NCI-H2029 (cell line): ENCODE data around the gene EIF2B5.
"Not testable (repeated sequence)": the region's sequence is repeated elsewhere in the genome, so short reads cannot be mapped to it uniquely, and the experiment has no call there.

ENCODE experiments used
- DNase-seq: peaks from one replicate; lab custom pipeline; 2025; lab: John Stamatoyannopoulos, UW

EIF2B5 gene

GRCh38 chr3:184135149-184135910 is at the start of gene EIF2B5:
Gene EIF2B5 (plus strand): TSS chr3:184135358. CDS start chr3:184135386, 28 bp downstream.
- peak; percentile 95 for DNase-seq

DNA sequence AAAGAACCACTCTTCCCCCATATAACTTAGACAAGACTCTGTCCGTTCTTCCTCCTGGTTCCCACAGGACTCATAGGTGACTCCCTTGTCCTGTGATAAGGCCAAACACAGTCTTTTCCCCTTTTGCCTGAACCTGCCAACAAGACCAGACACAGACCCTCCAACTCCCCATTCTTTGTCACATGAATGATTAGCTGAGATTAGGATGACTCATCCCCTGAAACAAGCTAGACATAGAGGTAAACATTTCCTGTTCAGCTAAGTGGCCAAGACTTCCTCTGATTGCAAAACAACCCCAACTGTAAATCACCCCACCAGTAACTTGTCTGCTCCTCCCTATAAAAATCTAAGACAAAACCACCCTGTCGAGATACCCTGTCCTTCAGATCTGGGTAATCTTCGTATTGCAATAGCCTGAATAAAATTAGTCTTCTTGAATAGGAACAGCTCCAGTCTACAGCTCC is 49.7 kb upstream of the EIF2B5 start:
- no peak for DNase-seq

GRCh38 chr3:184092199-184092598 is 43.0 kb upstream of the EIF2B5 start:
- DNase-seq = no peak

DNA sequence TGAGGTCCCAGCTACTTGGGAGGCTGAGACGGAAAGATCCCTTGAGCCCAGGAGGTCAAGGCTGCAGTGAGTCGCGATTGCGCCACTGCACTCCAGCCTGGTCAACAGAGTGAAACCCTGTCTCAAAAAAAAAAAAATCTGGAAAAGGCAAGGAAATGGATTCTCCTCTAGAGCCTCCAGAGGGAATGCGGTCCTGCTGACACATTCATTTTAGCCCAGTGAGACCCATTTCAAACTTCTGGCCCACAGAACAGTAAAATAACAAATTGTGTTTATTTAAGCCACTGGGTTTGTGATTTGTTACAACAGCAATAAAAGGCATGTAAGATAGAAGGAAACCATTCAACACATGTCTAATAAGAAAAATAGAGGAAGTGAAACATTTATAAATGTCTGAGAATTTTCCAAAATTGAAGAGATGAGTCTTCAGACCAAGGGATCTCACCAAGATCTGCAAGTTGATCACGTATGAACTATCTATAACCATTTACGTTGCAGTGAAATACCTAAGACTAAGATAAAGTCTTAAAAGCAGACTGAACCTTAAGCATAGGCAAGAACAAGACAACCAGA is 38.3 kb upstream of the EIF2B5 start, which contains the start of gene HTR3E:
Gene HTR3E, plus strand, starts transcription at position 254 of the 573 bp plus-strand sequence. CDS start 466 bp downstream, outside the sequence.
- DNase-seq = no peak

DNA sequence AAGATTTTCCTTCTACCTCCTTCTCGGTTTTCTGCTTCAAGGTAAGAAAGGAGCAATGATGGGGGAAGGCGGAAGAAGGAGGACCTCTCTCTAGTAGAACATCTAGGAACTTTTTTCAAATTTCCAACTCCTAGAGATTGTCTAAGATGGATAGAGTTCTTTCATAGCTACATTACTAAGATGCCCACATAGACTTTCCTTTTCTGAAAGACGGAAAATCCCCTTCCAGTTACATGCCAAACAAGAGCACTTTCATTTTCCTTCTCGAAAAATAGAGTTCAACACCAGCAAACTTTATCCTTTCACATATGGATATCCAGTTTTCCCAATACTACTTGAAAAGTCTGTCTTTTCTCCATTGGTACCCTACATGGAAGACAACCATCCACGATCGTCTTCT is 37.6 kb upstream of the EIF2B5 start:
- DNase-seq = no peak

DNA sequence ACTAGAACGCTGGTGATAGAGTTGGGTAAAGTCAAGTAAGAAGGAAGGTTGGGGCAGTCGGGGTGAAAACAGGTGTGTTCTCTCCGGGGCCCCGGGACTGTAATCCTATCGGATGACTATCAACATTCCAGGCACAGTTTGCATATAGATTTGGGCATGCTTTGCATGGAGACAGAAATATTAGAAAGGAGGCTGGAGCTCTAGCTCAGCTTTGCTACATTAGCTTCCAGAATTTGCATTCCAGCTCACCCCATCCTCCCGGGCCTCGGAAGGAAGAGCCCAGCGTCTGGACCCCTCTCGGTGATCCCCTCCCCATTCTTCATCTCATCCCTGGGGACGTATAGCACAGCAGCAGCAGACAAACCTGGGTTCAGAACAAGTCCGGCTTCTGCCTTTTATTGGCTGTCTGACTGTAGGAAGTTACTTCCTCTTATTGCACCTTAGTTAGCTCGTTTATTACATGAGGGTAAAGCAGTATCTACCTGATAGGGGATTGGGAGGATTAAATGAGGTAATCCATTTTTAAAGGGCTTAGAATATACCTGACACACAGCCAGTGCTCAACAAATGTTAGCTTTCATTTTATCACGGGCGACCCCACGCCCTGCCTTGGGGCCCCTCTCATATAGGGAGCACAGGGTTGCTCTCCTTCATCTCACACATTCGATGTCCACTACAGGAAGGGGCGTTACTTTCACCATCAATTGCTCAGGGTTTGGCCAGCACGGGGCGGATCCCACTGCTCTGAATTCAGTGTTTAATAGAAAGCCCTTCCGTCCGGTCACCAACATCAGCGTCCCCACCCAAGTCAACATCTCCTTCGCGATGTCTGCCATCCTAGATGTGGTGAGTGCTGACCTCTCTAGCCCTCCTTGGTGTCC is 35.1 kb upstream of the EIF2B5 start:
- DNase-seq = no peak

DNA sequence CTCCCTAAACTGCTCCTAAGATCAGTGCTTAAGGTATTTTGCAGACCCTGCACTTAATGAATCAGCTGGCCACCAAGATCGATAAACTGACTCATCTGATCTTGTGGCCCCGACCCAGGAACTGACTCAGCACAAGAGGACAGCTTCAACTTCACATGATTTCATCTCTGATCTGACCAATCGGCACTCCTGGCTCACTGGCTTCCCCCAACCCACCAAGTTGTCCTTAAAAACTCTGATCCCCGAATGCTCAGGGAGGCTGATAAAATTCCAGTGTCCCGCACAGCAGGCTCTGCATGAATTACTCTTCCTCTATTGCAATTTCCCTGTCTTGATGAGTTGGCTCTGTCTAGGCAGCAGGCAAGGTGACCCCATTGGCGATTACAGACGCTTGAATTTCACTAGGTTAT is 24.8 kb upstream of the EIF2B5 start:
- DNase-seq = no peak

DNA sequence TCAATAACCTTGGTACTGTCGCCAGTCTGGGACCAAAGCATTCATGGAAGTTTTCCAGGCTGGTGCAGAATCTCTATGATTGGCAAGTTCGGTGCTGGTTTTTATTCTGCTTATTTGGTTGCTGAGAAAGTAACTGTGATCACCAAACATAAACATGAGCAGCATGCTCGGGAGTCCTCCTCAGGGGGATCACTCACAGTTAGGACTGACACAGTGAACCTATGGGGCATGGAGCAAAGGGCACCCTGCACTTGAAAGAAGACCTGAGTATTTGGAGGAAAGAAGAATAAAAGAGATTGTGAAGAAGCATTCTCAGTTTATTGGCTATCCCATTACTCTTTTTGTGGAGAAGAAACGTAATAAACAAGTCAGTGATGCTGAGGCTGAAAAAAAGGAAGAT is 19.1 kb upstream of the EIF2B5 start:
- DNase-seq = no peak

GRCh38 chr3:184117636-184118035 is 17.5 kb upstream of the EIF2B5 start:
- no peak for DNase-seq

- DNase-seq = not testable (repeated sequence)
Measured at GRCh38 chr3:184121031-184121430, 14.1 kb upstream of the EIF2B5 start.

DNA sequence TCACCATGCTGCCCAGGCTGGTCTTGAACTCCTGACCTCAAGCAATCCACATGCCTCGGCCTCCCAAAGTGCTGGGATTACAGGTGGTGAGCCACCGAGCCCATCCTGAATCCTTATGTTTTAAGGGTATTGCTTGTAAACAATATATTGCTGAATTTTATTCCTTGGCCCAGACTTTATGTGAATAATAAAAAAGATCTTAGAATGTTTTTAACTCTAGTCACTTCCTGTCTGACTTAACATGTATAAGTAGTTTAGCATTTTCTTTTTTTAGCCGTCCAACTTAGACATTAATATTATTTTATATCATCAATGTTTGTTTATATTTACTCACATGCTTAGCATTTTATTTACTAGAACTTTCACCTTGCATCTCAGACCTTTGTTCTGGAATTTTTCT is 9.2 kb upstream of the EIF2B5 start:
- no peak for DNase-seq

GRCh38 chr3:184129012-184129411 is 6.1 kb upstream of the EIF2B5 start:
- DNase-seq = peak; percentile 48

DNA sequence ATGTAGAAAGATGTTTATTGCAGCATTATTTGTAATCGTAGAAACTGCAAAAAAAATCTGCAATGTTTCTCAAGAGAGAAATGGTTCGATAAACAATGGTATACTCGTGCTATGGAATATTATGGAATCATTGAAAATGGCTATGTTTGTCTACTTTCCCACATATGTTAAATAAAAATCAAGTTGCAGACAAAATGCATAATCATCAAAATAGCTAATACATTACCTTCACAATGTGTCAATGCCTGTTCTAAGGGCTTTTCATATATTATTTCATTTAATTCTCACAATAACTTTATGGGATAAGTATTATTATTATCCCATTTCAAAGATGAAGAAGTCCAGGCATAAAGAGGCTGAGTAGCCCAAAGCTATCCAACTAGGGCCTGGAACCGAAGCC is 2.2 kb upstream of the EIF2B5 start:
- DNase-seq = no peak

GRCh38 chr3:184133840-184134745 is 1.1 kb upstream of the EIF2B5 start:
- peak; percentile 72 for DNase-seq

DNA sequence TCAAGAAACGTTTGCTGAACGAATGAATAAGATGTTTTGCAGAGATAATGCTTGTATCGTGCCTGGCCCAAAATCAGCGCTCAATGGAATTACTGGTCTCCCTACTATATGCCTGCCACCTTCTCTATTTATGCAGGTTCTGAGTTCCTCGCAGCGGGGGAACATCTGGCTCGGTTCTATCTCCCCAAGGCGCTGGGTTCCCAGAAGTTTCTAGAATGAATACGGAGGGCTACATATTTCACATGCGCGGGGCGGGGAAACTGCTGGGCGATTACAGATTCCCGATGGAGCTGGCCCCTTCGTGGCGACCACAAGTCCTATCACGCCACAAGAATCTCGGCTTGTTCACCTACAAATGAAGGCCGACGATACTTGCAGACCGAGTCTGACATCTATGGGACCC is 411 bp upstream of the EIF2B5 start:
- DNase-seq = no peak

DNA sequence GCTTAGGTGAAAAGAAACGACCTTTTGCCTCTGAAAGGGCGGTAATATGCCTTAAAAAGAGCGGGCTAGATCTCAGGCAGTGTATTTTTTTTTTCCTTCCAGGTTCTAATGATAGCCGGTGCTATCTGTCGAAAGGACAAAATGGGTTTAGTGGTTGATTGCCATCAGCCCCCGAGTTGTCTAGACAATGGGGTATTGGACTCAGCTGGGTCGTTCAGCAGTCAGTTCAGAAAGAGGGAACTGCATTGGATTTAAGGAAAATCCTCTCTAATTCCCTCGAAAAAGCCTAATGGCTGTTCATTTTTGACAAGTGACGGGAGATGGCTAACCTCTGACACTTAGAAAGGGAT is 728 bp downstream of the EIF2B5 start:
- DNase-seq = no peak

- no peak for DNase-seq
Measured at GRCh38 chr3:184140436-184140835, 5.3 kb downstream of the EIF2B5 start.

GRCh38 chr3:184142199-184142598 is 7.0 kb downstream of the EIF2B5 start:
- no peak for DNase-seq

GRCh38 chr3:184143327-184143726 is 8.2 kb downstream of the EIF2B5 start:
- DNase-seq = no peak

DNA sequence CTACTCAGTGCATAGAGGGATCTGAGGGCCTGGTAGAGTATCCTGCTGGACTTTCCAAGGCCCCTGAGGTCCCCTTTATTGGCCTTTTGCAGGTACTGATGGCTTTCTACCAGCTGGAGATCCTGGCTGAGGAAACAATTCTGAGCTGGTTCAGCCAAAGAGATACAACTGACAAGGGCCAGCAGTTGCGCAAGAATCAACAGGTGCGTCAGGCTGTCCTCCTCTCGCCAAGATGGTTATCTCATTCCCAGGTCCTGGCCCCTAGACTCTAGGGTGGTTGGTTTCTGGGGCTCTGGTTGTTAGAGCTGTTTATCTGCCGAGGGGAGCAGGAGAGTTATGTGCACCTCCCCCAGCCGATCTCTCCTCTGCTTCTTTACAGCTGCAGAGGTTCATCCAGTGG is 9.3 kb downstream of the EIF2B5 start:
- peak; percentile 19 for DNase-seq

GRCh38 chr3:184145111-184145524 is 10.0 kb downstream of the EIF2B5 start:
- DNase-seq = peak; percentile 72
